ENCODE data around the gene OR1G1.
"Not testable (repeated sequence)": the region's sequence is repeated elsewhere in the genome, so short reads cannot be mapped to it uniquely, and the experiment has no call there.

The OR1G1 gene

GRCh38 chr17:3127451-3127850, at the start of gene OR1G1:
Gene OR1G1, minus strand, starts transcription at chr17:3127551. Its CDS starts 0 bp downstream, at chr17:3127551.
- Histone ChIP-seq H3K9me3 (ENCODE audit: low read length) (no peaks in the 10 kb centered on the region), H3K27me3 (ENCODE audit: control insufficient read depth in 1 of 2, insufficient read depth in 2 of 2, low read length in 2 of 2) (no peaks in the 10 kb centered on the region), H3K36me3 (ENCODE audit: insufficient read depth, low read length) (no peaks in the 10 kb centered on the region), H3K4me3 (ENCODE audit: low read depth in 1 of 2, low read length in 2 of 2) (no peak within 1 kb of the TSS), H3K4me1 (ENCODE audit: insufficient read depth, low read length) (no peaks in the 10 kb centered on the region), H3K27ac (ENCODE audit: low read depth, low read length) (no peak within 1 kb of the TSS), H3K9ac (ENCODE audit: low read length) (no peak within 1 kb of the TSS)

GRCh38 chr17:3167574-3167973, 40.2 kb upstream of the OR1G1 start:
- H3K9ac ChIP-seq (ENCODE audit: low read length), result no peak overlapping the region
- H3K27me3 ChIP-seq (ENCODE audit: control insufficient read depth in 1 of 2, insufficient read depth in 2 of 2, low read length in 2 of 2), result no peaks in the 10 kb centered on the region

GRCh38 chr17:3157218-3157617, 29.9 kb upstream of the OR1G1 start:
- Histone ChIP-seq H3K36me3 (ENCODE audit: insufficient read depth, low read length) (no peaks in the 10 kb centered on the region), H3K4me3 (ENCODE audit: low read depth in 1 of 2, low read length in 2 of 2) (no peak overlapping the region), H3K9me3 (ENCODE audit: low read length) (no peaks in the 10 kb centered on the region), H3K9ac (ENCODE audit: low read length) (no peak overlapping the region), H3K27me3 (ENCODE audit: control insufficient read depth in 1 of 2, insufficient read depth in 2 of 2, low read length in 2 of 2) (peaks cover 0 to 6% of the 10 kb centered on the region in 2 donors), H3K4me1 (ENCODE audit: insufficient read depth, low read length) (no peaks in the 10 kb centered on the region), H3K27ac (ENCODE audit: low read depth, low read length) (no peak overlapping the region)

More at GRCh38 chr17:3167574-3167973, 40.2 kb upstream of the OR1G1 start:
- H3K36me3 ChIP-seq (ENCODE audit: insufficient read depth, low read length), result no peaks in the 10 kb centered on the region
- H3K4me3 ChIP-seq (ENCODE audit: low read depth in 1 of 2, low read length in 2 of 2), result no peak overlapping the region
- H3K4me1 ChIP-seq (ENCODE audit: insufficient read depth, low read length), result no peaks in the 10 kb centered on the region
- H3K9me3 ChIP-seq (ENCODE audit: low read length), result no peaks in the 10 kb centered on the region
- H3K27ac ChIP-seq (ENCODE audit: low read depth, low read length), result no peak overlapping the region

GRCh38 chr17:3137494-3137893, 10.1 kb upstream of the OR1G1 start:
- not testable (repeated sequence) for H3K36me3 ChIP-seq (ENCODE audit: insufficient read depth, low read length); H3K4me3 ChIP-seq (ENCODE audit: low read depth in 1 of 2, low read length in 2 of 2); H3K27me3 ChIP-seq (ENCODE audit: control insufficient read depth in 1 of 2, insufficient read depth in 2 of 2, low read length in 2 of 2); H3K27ac ChIP-seq (ENCODE audit: low read depth, low read length); H3K9me3 ChIP-seq (ENCODE audit: low read length); H3K4me1 ChIP-seq (ENCODE audit: insufficient read depth, low read length); H3K9ac ChIP-seq (ENCODE audit: low read length)

GRCh38 chr17:3104322-3104721, 23.0 kb downstream of the OR1G1 start, which contains the start of gene OR1D2:
Gene OR1D2, minus strand, starts transcription at chr17:3104422. Its CDS starts 11,426 bp downstream, at chr17:3092996.
- Histone ChIP-seq H3K9me3 (ENCODE audit: low read length) (no peaks in the 10 kb centered on the region), H3K27me3 (ENCODE audit: control insufficient read depth in 1 of 2, insufficient read depth in 2 of 2, low read length in 2 of 2) (no peaks in the 10 kb centered on the region), H3K36me3 (ENCODE audit: insufficient read depth, low read length) (no peaks in the 10 kb centered on the region), H3K27ac (ENCODE audit: low read depth, low read length) (no peak within 1 kb of the TSS), H3K9ac (ENCODE audit: low read length) (no peak within 1 kb of the TSS), H3K4me1 (ENCODE audit: insufficient read depth, low read length) (no peaks in the 10 kb centered on the region), H3K4me3 (ENCODE audit: low read depth in 1 of 2, low read length in 2 of 2) (no peak within 1 kb of the TSS)

All from muscle layer of colon (tissue), 2 donors.